Endothelial cell of umbilical vein (primary cell): ENCODE data around the gene CIRBP. TPM values are rescaled to one million over a fixed set of nuclear protein-coding genes. Genes with fewer than 3 reads are reported as not detected.
A peak's percentile ranks its signal among the peaks of the same experiment; 100 is the strongest.

Experiments
- BruUV-seq: library from RNA; stranded (reverse); fragments of 400-500 nt; replicated peaks from 2 replicates; lab custom pipeline; 2021; lab: Mats Ljungman, UMichigan
- CTCF ChIA-PET: fragments of 300-600, 350-600 bp; sonication (Branson Sonifier 250); formaldehyde crosslinking; loops from one replicate; lab custom pipeline; 2021; ENCODE audit warnings: antibody characterized with exemption, inconsistent platforms; lab: Charles Lee
- POLR2A ChIA-PET: fragments of 300-600, 350-600 bp; sonication (Branson Sonifier 250); formaldehyde crosslinking; loops from one replicate; lab custom pipeline; 2021; ENCODE audit warnings: antibody characterized with exemption, inconsistent platforms; lab: Charles Lee
- DNase-seq: peaks from one replicate; pipeline ENCODE4 v3.0.0-alpha.2; 2011; ENCODE audit warnings: low read depth, low spot score
- FAIRE-seq: peaks from 2 replicates; lab custom pipeline; 2011; peaks lifted over from hg19 to GRCh38; lab: Jason Lieb, UNC
- H2AFZ ChIP-seq: 2 replicates; pipeline ENCODE4 v1.6.0; 2012; ENCODE audit warnings: low read depth, low read length, control low read depth, inconsistent platforms
- H3K27ac ChIP-seq: 2 replicates; pipeline ENCODE4 v1.5.1; 2011; ENCODE audit warnings: low read depth, mild to moderate bottlenecking, control low read depth, low read length, moderate library complexity; ENCODE audit not compliant: insufficient read depth
- H3K27me3 ChIP-seq, 2 experiments: 2 replicates each; pipeline versions ENCODE4 v1.6.0 to v1.6.1; 2011; ENCODE audit warnings: low read length in 2 of 2, mixed read lengths in 1 of 2; ENCODE audit not compliant: control insufficient read depth in 2 of 2, insufficient read depth in 2 of 2
- H3K36me3 ChIP-seq, 2 experiments: 2 replicates in 1 of 2; 3 replicates in 1 of 2; pipeline ENCODE4 v1.5.1; 2011; ENCODE audit warnings: low read length in 2 of 2, mild to moderate bottlenecking in 1 of 2, moderate library complexity in 1 of 2; ENCODE audit not compliant: control insufficient read depth in 2 of 2, insufficient read depth in 2 of 2; ENCODE audit errors: extremely low read depth in 1 of 2
- H3K4me1 ChIP-seq: 3 replicates; pipeline ENCODE4 v1.5.1; 2011; ENCODE audit warnings: mild to moderate bottlenecking, low read length; ENCODE audit not compliant: control insufficient read depth, insufficient read depth; ENCODE audit errors: extremely low read depth
- H3K4me2 ChIP-seq: 2 replicates; pipeline ENCODE4 v1.6.1; 2011; ENCODE audit warnings: low read length, control low read depth, mixed read lengths; ENCODE audit not compliant: insufficient read depth
- H3K4me3 ChIP-seq, 3 experiments: fragments of 200-600 bp in 1 of 3; sonication (generic), shearing (Covaris generic) in 1 of 3; replicated peaks in 1 of 3; 2 replicates each; pipeline ENCODE4 v1.5.1; 2011 to 2016; ENCODE audit warnings: control low read depth in 3 of 3, low read length in 3 of 3, mild to moderate bottlenecking in 2 of 3, inconsistent platforms in 1 of 3, low read depth in 1 of 3, moderate library complexity in 1 of 3; ENCODE audit not compliant: insufficient read depth in 1 of 3
- H3K79me2 ChIP-seq: 2 replicates; pipeline ENCODE4 v1.6.0; 2012; ENCODE audit warnings: low read length, inconsistent platforms; ENCODE audit not compliant: control insufficient read depth, insufficient read depth
- H3K9ac ChIP-seq: replicated peaks from 2 replicates; pipeline ENCODE3; 2011; ENCODE audit warnings: low read length, control low read depth; ENCODE audit not compliant: insufficient read depth; ENCODE audit errors: extremely low read depth
- H3K9me1 ChIP-seq: replicated peaks from 3 replicates; pipeline ENCODE4 v1.6.0; 2011; ENCODE audit warnings: mild to moderate bottlenecking, low read length; ENCODE audit not compliant: control insufficient read depth, insufficient read depth; ENCODE audit errors: extremely low read depth
- H3K9me3 ChIP-seq: replicated peaks from 2 replicates; pipeline ENCODE4 v1.5.1; 2012; ENCODE audit warnings: low read length, inconsistent platforms; ENCODE audit not compliant: control insufficient read depth, insufficient read depth
- H4K20me1 ChIP-seq: replicated peaks from 2 replicates; pipeline ENCODE3; 2011; ENCODE audit warnings: mild to moderate bottlenecking, low read length; ENCODE audit not compliant: control insufficient read depth, insufficient read depth; ENCODE audit errors: extremely low read depth
- EZH2 ChIP-seq: IDR thresholded peaks from 2 replicates; pipeline ENCODE4 v1.6.1; 2012; ENCODE audit warnings: borderline replicate concordance, low read depth, mild to moderate bottlenecking, moderate library complexity, low read length, inconsistent platforms; ENCODE audit not compliant: severe bottlenecking
- FOS ChIP-seq: IDR thresholded peaks from 2 replicates; pipeline ENCODE4 v1.6.1; 2011; ENCODE audit warnings: mild to moderate bottlenecking, low read length, moderate library complexity, borderline replicate concordance; ENCODE audit not compliant: insufficient read depth
- MYC ChIP-seq: IDR thresholded peaks from one replicate; pipeline ENCODE4 v1.6.1; 2011; ENCODE audit warnings: mild to moderate bottlenecking, low read depth, low read length
- POLR2A ChIP-seq: IDR thresholded peaks from 2 replicates; pipeline ENCODE4 v1.6.1; 2012; ENCODE audit warnings: low read depth, mild to moderate bottlenecking, control low read depth, low read length
- POLR2AphosphoS5 ChIP-seq: IDR thresholded peaks from 2 replicates; pipeline ENCODE4 v1.6.1; 2012; ENCODE audit warnings: low read depth, mild to moderate bottlenecking, control low read depth, low read length, moderate library complexity; ENCODE audit not compliant: insufficient read depth
- dilution Hi-C: fragments of 300-500 bp; cut with MboI; formaldehyde crosslinking; loops from one replicate; pipeline ENCODE4 v1.15.0; 2019; ENCODE audit warnings: low sequenced_read_pairs; ENCODE audit not compliant: extremely low pct_ligation_motif_present
- intact Hi-C: fragments of 100-400 bp; cut with micrococcal nuclease; formaldehyde crosslinking; loops from one replicate; pipeline ENCODE4 v1.10.0; 2022
- polyA plus RNA-seq, 4 experiments: library from polyadenylated mRNA; depleted of rRNA in 3 of 4; stranded (reverse) in 3 of 4; unstranded in 1 of 4; fragments of >200 nt; gene quantifications; 2 replicates each; pipeline versions ENCODE4 v1.2.1 to v1.2.3, GENCODE V29; 2011 to 2012; ENCODE audit warnings: missing spikeins in 1 of 4
- total RNA-seq: library from RNA; stranded (reverse); gene quantifications from 2 replicates; pipeline ENCODE4 v1.2.3, GENCODE V29; 2021

CIRBP gene
- total and polyA plus RNA-seq, 2 donors (not counting 3 experiments of a cell fraction or from before 2014, with no cell fraction given), result 225 to 439 TPM

DNA sequence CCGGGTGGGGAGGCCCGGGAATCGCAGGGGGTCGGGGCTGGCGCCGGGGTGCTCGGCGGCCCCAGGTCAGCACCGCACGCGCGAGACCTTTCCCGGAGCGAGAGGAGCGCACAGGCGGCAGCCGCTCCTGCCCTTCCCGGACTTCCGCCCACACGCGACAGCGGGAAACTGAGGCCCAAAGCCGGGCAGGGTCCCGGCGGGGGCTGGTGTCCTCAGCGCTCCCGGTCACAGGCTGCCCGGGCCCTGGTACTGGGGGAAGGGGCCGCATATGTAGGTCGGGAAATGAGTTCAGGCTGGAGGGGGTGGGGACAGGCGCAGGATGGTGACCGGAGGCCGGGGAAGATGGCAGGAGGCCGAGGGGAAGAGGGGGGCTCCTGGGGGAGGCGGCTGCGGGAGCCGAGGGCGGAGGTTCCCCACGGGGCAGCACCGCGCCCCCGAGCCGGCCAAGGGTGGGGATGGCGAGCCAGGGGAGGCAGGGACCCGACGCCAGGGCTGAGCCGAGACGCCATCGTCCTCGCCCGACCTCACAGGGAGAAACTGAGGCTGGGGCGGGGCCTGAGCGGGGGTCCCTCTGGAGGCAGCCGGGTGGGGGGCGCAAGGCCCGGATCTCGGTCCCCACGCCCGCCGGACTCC lies 32.0 kb upstream of the CIRBP start:
- H3K36me3 ChIP-seq, result peaks cover 0 to 16% of the 10 kb centered on the region in 2 experiments
- H3K27ac ChIP-seq, result no peak overlapping the region
- H3K4me3 ChIP-seq, result peak overlapping the region; percentile 66 to 77 (median 77)
- dilution Hi-C loops (no loop called here), intact Hi-C loops (no loop called here)
- peaks cover 15% of the 10 kb centered on the region for H3K4me1 ChIP-seq
- CTCF ChIA-PET, result no interaction called here
- no peak for FAIRE-seq
- BruUV-seq, result no TSS peak
- H3K4me2 ChIP-seq, result peak overlapping the region; percentile 57
- peak; percentile 35 for DNase-seq
- peak overlapping the region; percentile 48 for H2AFZ ChIP-seq
- POLR2A ChIA-PET, result no interaction called here
- H4K20me1 ChIP-seq, result no peaks in the 10 kb centered on the region
- H3K9me1 ChIP-seq, result no peaks in the 10 kb centered on the region
- peak overlapping the region; percentile 69 for H3K9ac ChIP-seq
- H3K9me3 ChIP-seq, result no peaks in the 10 kb centered on the region
- H3K27me3 ChIP-seq, result no peaks in the 10 kb centered on the region
- peaks cover 5% of the 10 kb centered on the region for H3K79me2 ChIP-seq
- TF ChIP-seq FOS (no peak), POLR2A (no peak), EZH2 (no peak), MYC (no peak), POLR2AphosphoS5 (no peak)

DNA sequence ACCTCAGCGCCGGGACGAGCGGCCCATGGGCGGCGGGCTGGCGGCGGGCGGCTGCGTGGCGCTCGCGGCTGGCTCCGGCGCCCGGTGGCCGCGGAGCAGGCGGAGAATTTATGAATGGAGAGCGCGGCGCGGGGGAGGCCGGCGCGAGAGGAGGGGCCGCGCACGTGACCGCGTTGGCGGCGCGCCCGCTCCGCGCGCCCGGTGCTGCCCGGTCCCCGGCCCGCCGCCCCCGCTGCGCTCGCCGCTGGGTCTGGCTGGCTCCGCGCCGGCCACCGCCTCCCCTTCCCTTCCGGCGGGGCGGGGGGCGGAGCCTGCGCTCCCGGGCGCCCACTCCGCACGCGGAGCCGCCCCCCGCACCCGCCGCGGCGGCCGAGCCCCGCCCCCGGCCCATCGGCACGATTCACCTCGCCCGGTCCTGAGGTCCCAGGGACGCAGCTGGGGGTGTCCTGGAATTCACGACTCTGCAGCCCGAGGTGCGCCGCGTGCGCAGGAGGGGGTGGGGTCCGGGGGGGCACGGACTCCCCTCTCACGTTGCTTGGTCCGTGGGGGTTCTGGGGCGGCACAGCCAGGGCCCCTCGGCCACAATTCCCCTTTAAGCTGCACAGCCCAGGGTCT lies 31.3 kb upstream of the CIRBP start, which contains the start of gene CBARP:
Gene CBARP (minus strand): TSS at position 252 of the 615 bp plus-strand sequence. CDS start 1,905 bp downstream, outside the sequence.
- POLR2A ChIA-PET, result interaction anchor here (1.0 kb wide), 1 partner anchor 31 kb away, joined by 3 read pairs; the partner anchor contains the start of gene CIRBP
- peak; percentile 24 for FAIRE-seq
- H3K36me3 ChIP-seq, result peaks cover 0 to 16% of the 10 kb centered on the region in 2 experiments
- no TSS peak for BruUV-seq
- dilution Hi-C loops, result no loop called here
- H3K9me3 ChIP-seq, result no peaks in the 10 kb centered on the region
- H3K4me2 ChIP-seq, result peak within 1 kb of the TSS; percentile 57
- peaks cover 10% of the 10 kb centered on the region for H3K79me2 ChIP-seq
- no peaks in the 10 kb centered on the region for H4K20me1 ChIP-seq
- peaks cover 13% of the 10 kb centered on the region for H3K4me1 ChIP-seq
- intact Hi-C loops, result no loop called here
- peak within 1 kb of the TSS; percentile 48 for H2AFZ ChIP-seq
- H3K9ac ChIP-seq, result peak within 1 kb of the TSS; percentile 69
- no peak within 1 kb of the TSS for H3K27ac ChIP-seq
- no peaks in the 10 kb centered on the region for H3K9me1 ChIP-seq
- H3K27me3 ChIP-seq, result no peaks in the 10 kb centered on the region
- DNase-seq, result no peak
- CTCF ChIA-PET, result interaction anchor here (0.8 to 1.4 kb wide), 4 partner anchors 15 to 125 kb away, joined by 3 to 5 read pairs (median 4); no protein-coding TSS in a partner anchor
- peak within 1 kb of the TSS; percentile 66 to 77 (median 77) for H3K4me3 ChIP-seq
- no peak for TF ChIP-seq MYC
- TF ChIP-seq POLR2A, result peak; percentile 14
